ENCODE results near the gene SDCCAG8.
"Not testable (repeated sequence)": the region's sequence is repeated elsewhere in the genome, so short reads cannot be mapped to it uniquely, and the experiment has no call there.

Gene SDCCAG8

DNA sequence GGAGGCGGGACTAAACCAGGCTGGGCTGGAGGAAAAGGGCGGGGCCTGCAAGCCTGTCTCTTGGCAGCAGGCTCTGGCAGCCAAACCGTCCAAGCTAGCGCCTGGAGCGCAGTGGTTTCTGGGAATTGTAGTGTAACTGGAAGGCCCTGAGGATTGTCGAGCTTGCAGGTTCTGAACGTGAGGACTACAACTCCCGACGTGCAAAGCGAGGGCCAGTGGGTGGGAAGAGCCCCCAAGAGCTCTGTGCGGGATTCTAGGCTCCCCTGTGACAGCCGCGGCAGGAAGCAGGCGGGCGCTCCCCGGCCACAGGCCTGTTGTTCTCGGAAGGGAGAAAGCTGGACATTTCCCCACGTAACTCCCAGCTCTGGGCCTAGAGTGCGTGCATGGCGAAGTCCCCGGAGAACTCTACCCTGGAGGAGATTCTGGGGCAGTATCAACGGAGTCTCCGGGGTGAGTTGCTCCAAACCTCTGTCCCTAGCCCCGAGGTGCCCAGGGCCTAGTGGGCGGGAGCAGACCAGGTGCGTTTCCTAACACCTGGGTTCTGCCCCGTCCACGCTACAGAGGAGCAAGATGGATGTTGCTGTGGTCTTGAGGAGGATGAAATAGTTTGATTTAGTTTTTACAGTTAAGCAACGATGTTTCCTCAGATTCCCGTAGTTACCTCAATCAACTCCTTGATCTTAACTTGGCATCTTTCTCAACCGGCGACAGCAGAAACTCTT lies at the start of gene SDCCAG8:
SDCCAG8 (plus strand) TSS at position 251 of the 722 bp plus-strand sequence; CDS start at position 384, 133 bp downstream.
- H3K4me1 Mint-ChIP-seq, result peaks cover 54% of the 10 kb centered on the region
- H3K9me3 Mint-ChIP-seq, result no peaks in the 10 kb centered on the region
- H3K36me3 Mint-ChIP-seq, result peaks cover 5% of the 10 kb centered on the region
- peak within 1 kb of the TSS; percentile 95 for H3K4me3 Mint-ChIP-seq
- no peaks in the 10 kb centered on the region for H3K27me3 Mint-ChIP-seq
- peak within 1 kb of the TSS; percentile 97 for H3K27ac Mint-ChIP-seq

DNA sequence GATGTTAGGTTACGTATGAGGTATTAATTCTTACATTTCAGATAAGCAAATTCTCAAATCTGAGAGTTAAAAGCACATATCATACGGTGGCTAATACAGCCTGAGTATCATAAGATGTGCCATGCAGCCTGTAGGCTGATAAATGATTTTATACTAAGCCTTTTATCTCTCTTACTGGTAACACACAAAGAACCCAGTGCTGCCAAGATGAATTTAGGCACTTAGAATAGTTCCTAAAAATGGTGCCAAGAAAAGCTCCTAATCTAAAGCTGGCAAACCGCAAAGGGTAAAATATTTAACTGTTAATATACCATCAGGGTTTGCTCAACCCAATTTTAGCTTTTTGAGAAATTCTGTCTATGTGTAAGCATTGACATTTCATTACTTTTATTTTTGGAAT lies 43.9 kb upstream of the SDCCAG8 start:
- H3K4me1 Mint-ChIP-seq, H3K27ac Mint-ChIP-seq, H3K27me3 Mint-ChIP-seq, H3K9me3 Mint-ChIP-seq, H3K4me3 Mint-ChIP-seq: not testable (repeated sequence)
- peaks cover 16% of the 10 kb centered on the region for H3K36me3 Mint-ChIP-seq

DNA sequence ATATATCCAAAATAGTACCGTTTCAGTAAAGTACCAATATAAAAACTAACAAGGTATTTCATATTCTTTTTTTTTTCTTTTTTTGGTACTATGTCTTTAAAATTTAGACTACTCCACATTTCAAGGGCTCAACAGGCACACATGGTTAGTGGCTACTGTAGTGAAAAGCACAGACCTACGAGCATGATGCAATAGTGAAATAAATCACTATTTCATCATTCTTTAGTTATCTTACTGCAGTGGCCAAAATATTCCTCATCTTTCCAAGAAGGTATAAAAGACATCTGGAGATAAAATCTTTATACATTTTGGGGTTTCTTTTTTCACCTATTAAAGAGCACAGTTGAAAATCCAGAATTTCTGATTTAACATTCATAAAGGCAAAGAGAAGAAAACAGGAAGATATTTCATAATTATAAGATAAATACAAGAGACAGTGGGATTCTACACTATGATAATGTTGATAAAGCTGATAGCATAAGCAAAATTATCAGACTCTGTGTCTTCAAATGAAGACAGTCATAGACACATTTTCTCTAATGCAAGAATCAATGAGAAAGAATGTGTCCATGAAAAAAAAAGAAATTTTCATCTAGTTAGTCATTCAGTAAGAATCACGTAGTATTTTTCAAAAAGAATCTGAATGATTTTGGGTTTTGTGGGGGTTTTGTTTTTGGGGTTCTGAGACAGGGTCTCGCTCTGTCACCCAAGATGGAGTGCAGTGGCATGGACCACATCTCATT lies 42.6 kb upstream of the SDCCAG8 start:
- Mint-ChIP-seq H3K4me3 (no peak overlapping the region), H3K27ac (no peak overlapping the region), H3K4me1 (peaks cover 8% of the 10 kb centered on the region), H3K9me3 (no peaks in the 10 kb centered on the region), H3K36me3 (peaks cover 23% of the 10 kb centered on the region), H3K27me3 (no peaks in the 10 kb centered on the region)

DNA sequence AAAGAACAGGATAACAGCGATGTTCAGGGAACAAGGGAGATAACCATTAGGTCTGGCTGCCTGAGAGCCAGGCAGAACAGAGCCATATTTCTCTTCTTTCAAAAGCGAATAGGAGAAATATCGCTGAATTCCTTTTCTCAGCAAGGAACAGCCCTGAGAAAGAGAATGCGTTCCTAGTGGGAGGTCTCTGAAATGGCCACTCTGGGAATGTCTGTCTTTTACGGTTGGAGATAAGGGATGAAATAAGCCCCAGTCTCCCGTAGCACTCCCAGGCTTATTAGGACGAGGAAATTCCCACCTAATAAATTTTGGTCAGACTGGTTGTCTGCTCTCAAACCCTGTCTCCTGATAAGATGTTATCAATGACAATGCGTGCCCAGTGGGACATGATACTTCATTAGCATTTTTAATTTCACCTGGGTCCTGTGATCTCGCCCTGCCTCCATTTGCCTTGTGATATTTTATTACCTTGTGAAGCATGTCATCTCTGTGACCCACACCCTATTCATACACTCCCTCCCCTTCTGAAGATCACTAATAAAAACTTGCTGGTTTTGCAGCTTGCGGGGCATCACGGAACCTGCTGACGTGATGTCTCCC lies 40.5 kb upstream of the SDCCAG8 start:
- H3K27me3 Mint-ChIP-seq, H3K4me3 Mint-ChIP-seq, H3K9me3 Mint-ChIP-seq, H3K27ac Mint-ChIP-seq: not testable (repeated sequence)
- Mint-ChIP-seq H3K36me3 (peaks cover 26% of the 10 kb centered on the region), H3K4me1 (peaks cover 18% of the 10 kb centered on the region)

- H3K36me3 Mint-ChIP-seq, result peaks cover 35% of the 10 kb centered on the region
Measured at GRCh38 chr1:243216741-243217140, 39.1 kb upstream of the SDCCAG8 start.

DNA sequence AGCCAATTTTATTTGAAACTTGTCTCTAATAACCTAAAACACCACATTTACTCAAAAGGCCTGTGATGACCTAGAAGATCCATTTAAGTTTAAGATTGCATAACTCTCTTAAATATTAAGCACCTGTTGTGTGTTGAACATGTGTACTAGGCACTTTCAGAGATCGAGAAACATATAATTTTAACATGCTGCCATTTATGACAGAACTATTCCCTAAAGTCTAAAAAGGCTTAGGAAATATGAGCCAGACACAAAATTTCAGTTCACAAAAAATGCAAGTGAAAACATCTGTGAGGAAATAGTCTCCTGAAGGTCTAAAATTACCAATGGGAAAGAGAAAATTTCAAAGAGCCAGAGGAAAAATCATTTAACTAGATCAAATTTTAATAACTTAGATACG lies 38.5 kb upstream of the SDCCAG8 start:
- no peak overlapping the region for H3K4me3 Mint-ChIP-seq
- peaks cover 37% of the 10 kb centered on the region for H3K36me3 Mint-ChIP-seq
- no peaks in the 10 kb centered on the region for H3K9me3 Mint-ChIP-seq
- no peaks in the 10 kb centered on the region for H3K27me3 Mint-ChIP-seq
- H3K27ac Mint-ChIP-seq, result no peak overlapping the region
- H3K4me1 Mint-ChIP-seq, result peaks cover 18% of the 10 kb centered on the region

More at GRCh38 chr1:243216741-243217140, 39.1 kb upstream of the SDCCAG8 start:
- H3K4me3 Mint-ChIP-seq, result no peak overlapping the region
- H3K4me1 Mint-ChIP-seq, result peaks cover 18% of the 10 kb centered on the region
- no peaks in the 10 kb centered on the region for H3K27me3 Mint-ChIP-seq
- no peak overlapping the region for H3K27ac Mint-ChIP-seq
- no peaks in the 10 kb centered on the region for H3K9me3 Mint-ChIP-seq

- peaks cover 42% of the 10 kb centered on the region for H3K36me3 Mint-ChIP-seq
Measured at GRCh38 chr1:243218059-243218458, 37.8 kb upstream of the SDCCAG8 start.

GRCh38 chr1:243227622-243228021 lies 28.2 kb upstream of the SDCCAG8 start:
- Mint-ChIP-seq H3K27ac (no peak overlapping the region), H3K36me3 (peaks cover 33% of the 10 kb centered on the region), H3K27me3 (no peaks in the 10 kb centered on the region), H3K4me1 (peaks cover 32% of the 10 kb centered on the region), H3K9me3 (peaks cover 9% of the 10 kb centered on the region), H3K4me3 (no peak overlapping the region)

More at GRCh38 chr1:243218059-243218458, 37.8 kb upstream of the SDCCAG8 start:
- Mint-ChIP-seq H3K9me3 (no peaks in the 10 kb centered on the region), H3K4me1 (peaks cover 17% of the 10 kb centered on the region), H3K27me3 (no peaks in the 10 kb centered on the region), H3K27ac (no peak overlapping the region), H3K4me3 (no peak overlapping the region)

- Mint-ChIP-seq H3K27ac (no peak overlapping the region), H3K4me3 (no peak overlapping the region), H3K4me1 (peaks cover 27% of the 10 kb centered on the region), H3K9me3 (peaks cover 9% of the 10 kb centered on the region), H3K36me3 (peaks cover 27% of the 10 kb centered on the region), H3K27me3 (no peaks in the 10 kb centered on the region)
Measured at GRCh38 chr1:243229526-243229925, 26.3 kb upstream of the SDCCAG8 start.

GRCh38 chr1:243230914-243231313 lies 24.9 kb upstream of the SDCCAG8 start:
- Mint-ChIP-seq H3K4me3 (no peak overlapping the region), H3K27ac (no peak overlapping the region), H3K36me3 (peaks cover 35% of the 10 kb centered on the region), H3K9me3 (peaks cover 15% of the 10 kb centered on the region), H3K27me3 (no peaks in the 10 kb centered on the region), H3K4me1 (peaks cover 34% of the 10 kb centered on the region)

- Mint-ChIP-seq H3K27me3 (no peaks in the 10 kb centered on the region), H3K4me3 (no peak overlapping the region), H3K9me3 (peaks cover 16% of the 10 kb centered on the region), H3K27ac (no peak overlapping the region), H3K4me1 (peaks cover 27% of the 10 kb centered on the region), H3K36me3 (peaks cover 44% of the 10 kb centered on the region)
Measured at GRCh38 chr1:243233908-243234307, 21.9 kb upstream of the SDCCAG8 start.

GRCh38 chr1:243234978-243235647 lies 20.7 kb upstream of the SDCCAG8 start:
- H3K36me3 Mint-ChIP-seq, result peaks cover 44% of the 10 kb centered on the region
- H3K4me3 Mint-ChIP-seq, result no peak overlapping the region
- no peak overlapping the region for H3K27ac Mint-ChIP-seq
- no peaks in the 10 kb centered on the region for H3K27me3 Mint-ChIP-seq
- peaks cover 21% of the 10 kb centered on the region for H3K9me3 Mint-ChIP-seq
- H3K4me1 Mint-ChIP-seq, result peaks cover 26% of the 10 kb centered on the region

- peaks cover 37% of the 10 kb centered on the region for H3K36me3 Mint-ChIP-seq
- H3K9me3 Mint-ChIP-seq, result peaks cover 13% of the 10 kb centered on the region
- no peaks in the 10 kb centered on the region for H3K27me3 Mint-ChIP-seq
- H3K27ac Mint-ChIP-seq, result no peak overlapping the region
- peaks cover 24% of the 10 kb centered on the region for H3K4me1 Mint-ChIP-seq
- H3K4me3 Mint-ChIP-seq, result no peak overlapping the region
Measured at GRCh38 chr1:243236604-243237252, 19.1 kb upstream of the SDCCAG8 start.

DNA sequence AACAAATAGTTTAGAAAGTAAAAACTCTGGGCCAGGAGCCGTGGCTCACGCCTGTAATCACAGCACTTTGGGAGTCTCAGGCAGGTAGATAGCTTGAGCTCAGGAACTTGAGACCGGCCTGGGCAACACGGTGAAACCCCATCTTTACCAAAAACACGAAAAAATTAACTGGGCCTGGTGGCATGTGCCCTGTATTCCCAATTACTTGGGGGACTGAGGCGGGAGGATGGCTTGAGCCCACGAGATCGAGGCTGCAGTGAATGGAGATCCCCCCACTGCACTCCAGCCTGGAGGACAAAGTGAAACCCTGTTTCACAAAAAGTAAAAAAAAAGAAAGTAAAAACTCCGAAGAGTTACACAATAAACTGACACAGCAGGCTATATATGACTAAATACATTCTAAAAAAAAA lies 11.4 kb upstream of the SDCCAG8 start:
- no peak overlapping the region for H3K4me3 Mint-ChIP-seq
- peaks cover under 1% of the 10 kb centered on the region for H3K9me3 Mint-ChIP-seq
- H3K27ac Mint-ChIP-seq, result no peak overlapping the region
- H3K4me1 Mint-ChIP-seq, result peaks cover 36% of the 10 kb centered on the region
- no peaks in the 10 kb centered on the region for H3K27me3 Mint-ChIP-seq
- H3K36me3 Mint-ChIP-seq, result peaks cover 13% of the 10 kb centered on the region

DNA sequence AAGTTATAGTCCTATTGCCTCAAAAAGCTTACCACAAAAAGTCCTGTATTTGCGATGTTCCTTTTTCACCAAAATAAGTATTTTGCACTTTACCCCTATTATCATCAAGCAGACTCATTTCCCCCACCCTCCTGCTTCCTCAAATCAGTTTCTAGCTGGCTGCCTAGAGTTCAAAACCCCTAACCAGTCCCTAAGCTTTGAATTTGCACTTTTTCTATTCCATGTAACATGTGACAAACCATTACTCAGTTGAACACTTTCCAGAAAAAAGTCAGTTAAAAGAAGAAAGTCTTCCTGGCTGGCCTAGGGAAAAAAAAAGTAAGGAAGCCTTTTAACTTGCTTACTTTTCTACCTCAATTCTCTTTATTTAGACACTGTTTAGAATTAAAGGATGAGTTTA lies 8.9 kb upstream of the SDCCAG8 start:
- Mint-ChIP-seq H3K4me3 (no peak overlapping the region), H3K9me3 (no peaks in the 10 kb centered on the region), H3K4me1 (peaks cover 48% of the 10 kb centered on the region), H3K27ac (no peak overlapping the region), H3K36me3 (peaks cover 7% of the 10 kb centered on the region), H3K27me3 (no peaks in the 10 kb centered on the region)
